Left ventricle myocardium inferior (tissue), 1 donor: ENCODE data around the gene ELFN1. TPM values are rescaled to one million over a fixed set of nuclear protein-coding genes. Genes with fewer than 3 reads are reported as not detected.

Experiments used
- DNase-seq: peaks from one replicate; pipeline ENCODE4 v3.0.0-alpha.2; 2020
- H3K27ac ChIP-seq: fragments of 200-600 bp; replicated peaks from 2 replicates; pipeline ENCODE4 v1.8.0; 2021
- H3K27me3 ChIP-seq: fragments of 200-600 bp; 2 replicates; pipeline ENCODE4 v1.8.0; 2021; ENCODE audit warnings: low read depth
- H3K36me3 ChIP-seq: fragments of 200-600 bp; 2 replicates; pipeline ENCODE4 v1.8.0; 2021
- H3K4me1 ChIP-seq: fragments of 200-600 bp; 2 replicates; pipeline ENCODE4 v1.8.0; 2021
- H3K4me3 ChIP-seq: fragments of 200-600 bp; 2 replicates; pipeline ENCODE4 v1.8.0; 2021; ENCODE audit warnings: mild to moderate bottlenecking, moderate library complexity
- H3K9me3 ChIP-seq: fragments of 200-600 bp; replicated peaks from 2 replicates; pipeline ENCODE4 v1.8.0; 2021
- CTCF ChIP-seq: fragments of 200-600 bp; IDR thresholded peaks from 2 replicates; pipeline ENCODE4 v1.8.0; 2021; ENCODE audit warnings: antibody characterized with exemption, mild to moderate bottlenecking, borderline replicate concordance
- intact Hi-C: fragments of 100-400 bp; cut with micrococcal nuclease; formaldehyde crosslinking; loops from one replicate; pipeline ENCODE4 v1.11.0; 2022
- total RNA-seq: library from RNA; stranded (reverse); fragmentation: NEBNext Ultra II Directional; extraction: Animal tissue kit (Norgen Biotek cat#: 25700); gene quantifications from one replicate; pipeline ENCODE4 v1.2.1, GENCODE V29; 2021
- donor health status: DM: no; HTN: yes; CAD: no; lungs with severe emphysema.

ELFN1 gene
- total RNA-seq, 1 donor from 2014 or later, result 10.5 TPM

GRCh38 chr7:1651891-1652290 is 18.2 kb upstream of the ELFN1 start:
- no peak for DNase-seq
- Histone ChIP-seq H3K9me3 (no peaks in the 10 kb centered on the region), H3K4me3 (no peak overlapping the region), H3K36me3 (no peaks in the 10 kb centered on the region), H3K27me3 (peaks cover 88% of the 10 kb centered on the region), H3K4me1 (peaks cover 23% of the 10 kb centered on the region), H3K27ac (no peak overlapping the region)
- TF ChIP-seq CTCF, result no peak
- intact Hi-C loops, result no loop called here

- H3K27me3 ChIP-seq, result peaks cover 90% of the 10 kb centered on the region
- H3K9me3 ChIP-seq, result no peaks in the 10 kb centered on the region
- H3K4me1 ChIP-seq, result peaks cover 7% of the 10 kb centered on the region
- no peak for TF ChIP-seq CTCF
- no peak for DNase-seq
- no peak overlapping the region for H3K4me3 ChIP-seq
- no peaks in the 10 kb centered on the region for H3K36me3 ChIP-seq
- H3K27ac ChIP-seq, result no peak overlapping the region
- intact Hi-C loops, result no loop called here
Measured at GRCh38 chr7:1653500-1653899, 16.6 kb upstream of the ELFN1 start.

GRCh38 chr7:1654111-1654510 is 16.0 kb upstream of the ELFN1 start:
- intact Hi-C loops, result no loop called here
- Histone ChIP-seq H3K9me3 (no peaks in the 10 kb centered on the region), H3K4me3 (no peak overlapping the region), H3K27ac (no peak overlapping the region), H3K36me3 (no peaks in the 10 kb centered on the region), H3K27me3 (peaks cover 88% of the 10 kb centered on the region), H3K4me1 (peaks cover 1% of the 10 kb centered on the region)
- no peak for DNase-seq
- no peak for TF ChIP-seq CTCF

- H3K4me1 ChIP-seq, result no peaks in the 10 kb centered on the region
- H3K27ac ChIP-seq, result no peak overlapping the region
- H3K27me3 ChIP-seq, result peaks cover 86% of the 10 kb centered on the region
- H3K9me3 ChIP-seq, result no peaks in the 10 kb centered on the region
- no peak for TF ChIP-seq CTCF
- no peak for DNase-seq
- H3K36me3 ChIP-seq, result no peaks in the 10 kb centered on the region
- intact Hi-C loops, result no loop called here
- H3K4me3 ChIP-seq, result no peak overlapping the region
Measured at GRCh38 chr7:1654738-1655475, 15.2 kb upstream of the ELFN1 start.

- TF ChIP-seq CTCF, result no peak
- no peak for DNase-seq
- H3K27me3 ChIP-seq, result peaks cover 86% of the 10 kb centered on the region
Measured at GRCh38 chr7:1659696-1660095, 10.4 kb upstream of the ELFN1 start.

More at GRCh38 chr7:1659696-1660095, 10.4 kb upstream of the ELFN1 start:
- no peaks in the 10 kb centered on the region for H3K36me3 ChIP-seq
- intact Hi-C loops, result no loop called here
- peaks cover 11% of the 10 kb centered on the region for H3K4me1 ChIP-seq
- H3K4me3 ChIP-seq, result no peak overlapping the region
- no peak overlapping the region for H3K27ac ChIP-seq
- H3K9me3 ChIP-seq, result no peaks in the 10 kb centered on the region
